ENCODE measurements around the gene SPDEF. TPM values are rescaled to one million over a fixed set of nuclear protein-coding genes. Genes with fewer than 3 reads are reported as not detected.

The SPDEF gene
- total RNA-seq, 1 experiment from 2014 or later = 0.85 TPM

DNA sequence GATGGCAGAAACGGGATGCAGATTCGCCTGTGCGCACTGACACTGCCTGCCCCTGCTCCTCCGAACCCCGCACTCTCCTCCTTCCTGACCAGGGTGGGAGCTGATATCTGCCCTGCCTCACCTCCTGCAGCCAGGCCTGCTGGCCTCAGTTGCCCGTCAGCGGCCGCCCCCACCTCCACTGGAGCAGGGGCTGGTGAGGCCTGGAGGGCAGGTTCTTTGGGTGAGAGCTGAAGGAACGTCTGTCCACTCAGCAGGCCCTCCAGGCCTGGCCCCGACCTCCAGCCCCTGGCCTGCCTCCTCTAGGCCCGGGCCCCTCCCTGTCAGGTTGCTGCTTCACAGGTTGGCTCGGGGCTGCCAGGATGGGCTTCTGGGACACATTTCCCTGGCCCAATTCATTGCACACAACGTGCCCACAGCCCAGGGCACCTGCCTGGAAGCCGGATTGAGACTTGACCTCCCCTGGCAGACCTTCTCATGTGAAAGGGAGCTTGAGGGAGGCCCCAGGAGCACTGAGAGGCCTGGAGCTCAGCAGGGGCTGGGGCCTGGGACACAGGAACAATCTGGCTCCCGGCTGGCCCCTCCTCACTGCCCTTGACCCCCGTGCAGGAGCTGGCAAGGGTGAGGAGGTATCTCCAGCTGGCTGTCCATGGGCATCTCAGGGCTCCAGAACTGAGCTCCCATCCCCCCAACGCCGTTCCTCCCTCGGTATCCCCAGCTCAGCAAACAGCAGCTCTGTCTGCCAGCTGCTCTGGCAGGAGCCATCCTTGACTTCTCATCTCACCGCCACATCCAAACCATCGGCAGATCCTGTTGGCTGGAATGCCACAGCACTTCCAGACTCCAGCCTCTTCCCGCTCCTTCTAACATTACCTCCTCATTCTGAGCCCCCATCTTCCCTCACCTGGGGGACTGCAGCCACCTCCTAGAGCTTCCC lies 39.5 kb downstream of the SPDEF start:
- Histone ChIP-seq H3K27ac (no peak overlapping the region), H3K9me3 (ENCODE audit: insufficient read depth, low read depth) (no peaks in the 10 kb centered on the region), H3K4me2 (no peak overlapping the region), H3K27me3 (ENCODE audit: insufficient read depth, low read depth) (no peaks in the 10 kb centered on the region), H3K4me1 (replicated peaks; ENCODE audit: insufficient read depth) (no peaks in the 10 kb centered on the region), H3F3A (ENCODE audit: insufficient read depth, low read depth) (no peaks in the 10 kb centered on the region), H3K9me2 (ENCODE audit: insufficient read depth) (no peaks in the 10 kb centered on the region), H3K79me2 (ENCODE audit: low read depth) (no peaks in the 10 kb centered on the region), H2AFZ (no peak overlapping the region), H4K20me1 (ENCODE audit: insufficient read depth) (no peaks in the 10 kb centered on the region), H3K36me3 (ENCODE audit: low read depth) (no peaks in the 10 kb centered on the region), H3K4me3 (no peak overlapping the region)
- TF ChIP-seq, protein P1, sequence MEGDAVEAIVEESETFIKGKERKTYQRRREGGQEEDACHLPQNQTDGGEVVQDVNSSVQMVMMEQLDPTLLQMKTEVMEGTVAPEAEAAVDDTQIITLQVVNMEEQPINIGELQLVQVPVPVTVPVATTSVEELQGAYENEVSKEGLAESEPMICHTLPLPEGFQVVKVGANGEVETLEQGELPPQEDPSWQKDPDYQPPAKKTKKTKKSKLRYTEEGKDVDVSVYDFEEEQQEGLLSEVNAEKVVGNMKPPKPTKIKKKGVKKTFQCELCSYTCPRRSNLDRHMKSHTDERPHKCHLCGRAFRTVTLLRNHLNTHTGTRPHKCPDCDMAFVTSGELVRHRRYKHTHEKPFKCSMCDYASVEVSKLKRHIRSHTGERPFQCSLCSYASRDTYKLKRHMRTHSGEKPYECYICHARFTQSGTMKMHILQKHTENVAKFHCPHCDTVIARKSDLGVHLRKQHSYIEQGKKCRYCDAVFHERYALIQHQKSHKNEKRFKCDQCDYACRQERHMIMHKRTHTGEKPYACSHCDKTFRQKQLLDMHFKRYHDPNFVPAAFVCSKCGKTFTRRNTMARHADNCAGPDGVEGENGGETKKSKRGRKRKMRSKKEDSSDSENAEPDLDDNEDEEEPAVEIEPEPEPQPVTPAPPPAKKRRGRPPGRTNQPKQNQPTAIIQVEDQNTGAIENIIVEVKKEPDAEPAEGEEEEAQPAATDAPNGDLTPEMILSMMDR (conservative IDR thresholded peaks at IDR 0.05) = no peak
- TF ChIP-seq EZH2 (IDR thresholded peaks at IDR 0.05; ENCODE audit: low read depth) = no peak
- DNase-seq = no peak
- BruUV-seq (replicated peaks) = no TSS peak
- intact Hi-C loops (cut with micrococcal nuclease; ENCODE audit: unreplicated experiment) = no loop called here
- ChIA-PET POLR2A (ENCODE audit: unreplicated experiment) (interaction anchor here (0.6 kb wide), 1 partner anchor 284 kb away, joined by 4 read pairs; no protein-coding TSS in a partner anchor), CTCF (interaction anchor here (0.5 kb wide), 1 partner anchor 27 kb away, joined by 6 read pairs; no protein-coding TSS in a partner anchor)

DNA sequence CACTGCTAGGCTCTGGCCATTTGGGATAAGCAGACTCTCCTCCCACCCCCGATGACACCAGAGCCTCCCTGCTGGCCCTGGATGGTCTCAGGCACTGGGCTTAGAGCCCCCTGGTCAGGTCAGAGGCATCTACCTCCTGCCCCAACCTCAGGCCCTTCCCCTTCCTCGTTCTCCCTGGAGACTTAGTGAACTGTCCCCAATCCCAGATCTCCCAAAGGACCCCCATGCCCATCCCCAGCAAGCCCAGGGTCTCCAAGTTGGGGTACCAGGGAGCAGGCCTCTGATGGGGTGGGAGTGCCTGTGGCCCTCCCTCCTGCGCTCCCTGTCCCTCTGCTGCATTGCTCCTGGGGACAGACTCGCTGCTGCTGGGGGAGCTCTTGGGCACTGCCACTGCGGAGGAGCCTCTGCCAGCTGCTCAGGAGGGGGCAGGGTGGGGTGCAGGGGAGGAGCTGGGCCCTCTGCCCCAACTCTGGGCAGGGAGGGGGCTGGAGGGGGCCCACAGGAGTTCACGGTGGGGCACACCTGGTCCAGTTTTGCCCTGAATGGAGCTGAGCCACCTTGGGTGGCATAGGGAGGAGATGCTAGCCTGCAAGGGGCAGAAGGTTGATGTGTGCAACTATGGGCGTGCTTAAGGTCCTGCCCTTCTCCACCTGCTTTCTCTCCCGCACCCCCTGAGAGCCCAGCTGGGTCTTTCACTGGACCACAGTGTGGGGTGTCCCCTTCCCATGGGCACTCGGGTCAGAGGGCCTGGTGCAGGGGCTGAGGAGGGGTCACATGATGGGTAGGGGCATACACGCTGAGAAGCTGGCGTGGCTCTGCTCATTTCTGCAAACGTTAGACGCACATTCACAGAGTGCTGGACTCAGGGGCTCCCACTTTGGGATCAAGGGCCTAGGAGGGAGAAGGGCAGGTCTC lies 40.4 kb downstream of the SPDEF start:
- Histone ChIP-seq H3K27me3 (ENCODE audit: insufficient read depth, low read depth) (no peaks in the 10 kb centered on the region), H3K4me1 (replicated peaks; ENCODE audit: insufficient read depth) (no peaks in the 10 kb centered on the region), H3K79me2 (ENCODE audit: low read depth) (no peaks in the 10 kb centered on the region), H3K9me3 (ENCODE audit: insufficient read depth, low read depth) (no peaks in the 10 kb centered on the region), H3K4me2 (no peak overlapping the region), H3F3A (ENCODE audit: insufficient read depth, low read depth) (no peaks in the 10 kb centered on the region), H3K27ac (no peak overlapping the region), H3K4me3 (no peak overlapping the region), H3K9me2 (ENCODE audit: insufficient read depth) (no peaks in the 10 kb centered on the region), H4K20me1 (ENCODE audit: insufficient read depth) (no peaks in the 10 kb centered on the region), H2AFZ (no peak overlapping the region), H3K36me3 (ENCODE audit: low read depth) (no peaks in the 10 kb centered on the region)
- DNase-seq = no peak
- no peak for TF ChIP-seq EZH2 (IDR thresholded peaks at IDR 0.05; ENCODE audit: low read depth)
- TF ChIP-seq, protein P1 (conservative IDR thresholded peaks at IDR 0.05) = no peak
- no TSS peak for BruUV-seq (replicated peaks)
- ChIA-PET POLR2A (ENCODE audit: unreplicated experiment) (no interaction called here), CTCF (no interaction called here)
- intact Hi-C loops (cut with micrococcal nuclease; ENCODE audit: unreplicated experiment) = no loop called here

DNA sequence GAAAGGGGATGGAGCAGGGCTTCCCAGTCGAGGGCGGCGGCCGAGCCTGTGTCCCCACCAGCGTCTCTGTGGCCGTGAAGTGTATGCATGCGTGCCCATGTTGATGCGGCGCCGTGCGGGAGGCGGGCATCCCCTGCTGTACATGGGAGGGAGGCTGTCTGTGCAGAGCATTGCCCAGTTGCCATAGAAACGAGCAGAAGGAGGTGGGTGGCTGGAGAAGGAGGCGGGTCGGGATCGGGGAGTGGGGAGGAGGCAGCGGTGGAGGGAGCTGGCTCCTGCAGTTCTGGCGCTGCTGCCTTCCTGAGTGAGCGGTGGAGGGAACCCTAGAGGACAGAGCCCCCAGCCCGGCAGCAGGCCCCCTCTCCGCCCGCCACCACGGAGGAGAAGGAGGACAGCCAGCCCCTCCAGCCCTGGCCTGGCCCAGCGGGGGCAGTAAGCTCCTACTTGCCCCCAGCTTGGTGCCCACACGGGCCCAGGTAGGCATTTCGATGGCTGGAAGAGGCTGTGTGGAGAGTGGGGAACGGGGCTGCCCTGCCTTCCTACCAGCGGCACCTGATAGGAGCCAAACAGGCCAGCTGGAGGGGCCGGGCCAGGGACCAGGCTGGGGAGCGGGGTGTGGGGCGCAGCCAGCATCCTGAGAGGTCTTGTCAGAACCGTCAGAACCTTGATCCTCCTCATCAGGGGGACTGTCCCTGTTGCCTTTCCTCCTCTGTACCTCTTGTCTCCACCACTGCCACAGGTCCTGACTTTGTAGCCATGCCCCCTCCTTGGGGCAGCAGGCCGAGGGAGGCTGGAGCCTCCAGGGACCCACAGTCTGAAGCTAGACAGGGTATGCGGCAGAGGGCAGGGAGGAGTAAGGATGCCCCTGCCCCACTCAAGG lies 41.3 kb downstream of the SPDEF start:
- no peaks in the 10 kb centered on the region for H3F3A ChIP-seq (ENCODE audit: insufficient read depth, low read depth)
- intact Hi-C loops (cut with micrococcal nuclease; ENCODE audit: unreplicated experiment) = no loop called here
- no peaks in the 10 kb centered on the region for H3K9me2 ChIP-seq (ENCODE audit: insufficient read depth)
- H2AFZ ChIP-seq = no peak overlapping the region
- H3K79me2 ChIP-seq (ENCODE audit: low read depth) = no peaks in the 10 kb centered on the region
- H4K20me1 ChIP-seq (ENCODE audit: insufficient read depth) = no peaks in the 10 kb centered on the region
- BruUV-seq (replicated peaks) = no TSS peak
- no peaks in the 10 kb centered on the region for H3K27me3 ChIP-seq (ENCODE audit: insufficient read depth, low read depth)
- no peaks in the 10 kb centered on the region for H3K4me1 ChIP-seq (replicated peaks; ENCODE audit: insufficient read depth)
- DNase-seq = no peak
- no peak for TF ChIP-seq EZH2 (IDR thresholded peaks at IDR 0.05; ENCODE audit: low read depth)
- TF ChIP-seq, protein P1 (conservative IDR thresholded peaks at IDR 0.05) = no peak
- CTCF ChIA-PET = no interaction called here
- H3K4me2 ChIP-seq = no peak overlapping the region
- H3K27ac ChIP-seq = no peak overlapping the region
- H3K4me3 ChIP-seq = no peak overlapping the region
- POLR2A ChIA-PET (ENCODE audit: unreplicated experiment) = no interaction called here
- no peaks in the 10 kb centered on the region for H3K36me3 ChIP-seq (ENCODE audit: low read depth)
- H3K9me3 ChIP-seq (ENCODE audit: insufficient read depth, low read depth) = no peaks in the 10 kb centered on the region
